DND-41 (cell line): ENCODE measurements around the gene GLT8D1.

Experiments used
- ATAC-seq: fragments of 200-7000 bp; cut with Tn5 transposase; 3 replicates; pipeline ENCODE4 v1.9.1; 2021; ENCODE audit warnings: low read depth; ENCODE audit not compliant: insufficient read depth
- DNase-seq: peaks from one replicate; pipeline ENCODE4 v3.0.0-alpha.2; 2020
- H2AFZ ChIP-seq: 2 replicates; pipeline ENCODE4 v1.6.0; 2012; ENCODE audit warnings: low read depth, low read length
- H3K27ac ChIP-seq: 2 replicates; pipeline ENCODE4 v1.5.1; 2012; ENCODE audit warnings: low read length, inconsistent platforms
- H3K27me3 ChIP-seq: fragments of 200-600 bp; sonication (generic); 2 replicates; pipeline ENCODE4 v1.6.0; 2012; ENCODE audit warnings: low read length, mild to moderate bottlenecking, inconsistent platforms; ENCODE audit not compliant: insufficient read depth, poor library complexity
- H3K36me3 ChIP-seq: 2 replicates; pipeline ENCODE4 v1.5.1; 2012; ENCODE audit warnings: low read length, inconsistent platforms; ENCODE audit not compliant: insufficient read depth
- H3K4me1 ChIP-seq: 2 replicates; pipeline ENCODE4 v1.5.1; 2012; ENCODE audit warnings: mild to moderate bottlenecking, low read length; ENCODE audit not compliant: insufficient read depth
- H3K4me2 ChIP-seq: 2 replicates; pipeline ENCODE4 v1.6.0; 2012; ENCODE audit warnings: mild to moderate bottlenecking, moderate library complexity, low read length, inconsistent platforms; ENCODE audit not compliant: insufficient read depth
- H3K4me3 ChIP-seq, 2 experiments: fragments of 200-600 bp in 1 of 2; shearing (Covaris generic) in 1 of 2; 2 replicates each; pipeline ENCODE4 v1.5.1; 2012 to 2016; ENCODE audit warnings: inconsistent platforms in 2 of 2, low read length in 2 of 2, mild to moderate bottlenecking in 2 of 2, low read depth in 1 of 2, moderate library complexity in 1 of 2
- H3K79me2 ChIP-seq: 2 replicates; pipeline ENCODE4 v1.6.0; 2012; ENCODE audit warnings: low read length, inconsistent platforms; ENCODE audit not compliant: insufficient read depth
- H3K9ac ChIP-seq: 2 replicates; pipeline ENCODE4 v1.6.0; 2012; ENCODE audit warnings: low read depth, mild to moderate bottlenecking, inconsistent platforms, low read length, moderate library complexity
- H3K9me3 ChIP-seq: 2 replicates; pipeline ENCODE4 v1.5.1; 2012; ENCODE audit warnings: low read length, moderate library complexity, mild to moderate bottlenecking, inconsistent platforms; ENCODE audit not compliant: insufficient read depth, severe bottlenecking
- H4K20me1 ChIP-seq: 2 replicates; pipeline ENCODE4 v1.6.0; 2012; ENCODE audit warnings: low read length; ENCODE audit not compliant: insufficient read depth
- EZH2 ChIP-seq: IDR thresholded peaks from 3 replicates; pipeline ENCODE4 v1.6.1; 2012; ENCODE audit warnings: borderline replicate concordance, low read depth, mild to moderate bottlenecking, moderate library complexity, low read length, inconsistent platforms; ENCODE audit not compliant: severe bottlenecking
- TF ChIP-seq, protein P1 (sequence below): IDR thresholded peaks from 2 replicates; pipeline ENCODE4 v1.5.1; 2012; ENCODE audit warnings: borderline replicate concordance, low read length, moderate library complexity, mild to moderate bottlenecking; ENCODE audit not compliant: poor library complexity, severe bottlenecking; ENCODE audit errors: extremely low read depth

GLT8D1 gene

GRCh38 chr3:52715714-52716305, 10.2 kb upstream of the GLT8D1 start:
- Histone ChIP-seq H3K27ac (no peak overlapping the region), H3K4me1 (peaks cover 11% of the 10 kb centered on the region), H3K4me3 (no peak overlapping the region), H3K9me3 (no peaks in the 10 kb centered on the region), H4K20me1 (no peaks in the 10 kb centered on the region), H2AFZ (no peak overlapping the region), H3K79me2 (no peaks in the 10 kb centered on the region), H3K9ac (no peak overlapping the region), H3K4me2 (no peak overlapping the region), H3K27me3 (no peaks in the 10 kb centered on the region), H3K36me3 (peaks cover 26% of the 10 kb centered on the region)
- no peak for TF ChIP-seq EZH2
- TF ChIP-seq, protein P1, sequence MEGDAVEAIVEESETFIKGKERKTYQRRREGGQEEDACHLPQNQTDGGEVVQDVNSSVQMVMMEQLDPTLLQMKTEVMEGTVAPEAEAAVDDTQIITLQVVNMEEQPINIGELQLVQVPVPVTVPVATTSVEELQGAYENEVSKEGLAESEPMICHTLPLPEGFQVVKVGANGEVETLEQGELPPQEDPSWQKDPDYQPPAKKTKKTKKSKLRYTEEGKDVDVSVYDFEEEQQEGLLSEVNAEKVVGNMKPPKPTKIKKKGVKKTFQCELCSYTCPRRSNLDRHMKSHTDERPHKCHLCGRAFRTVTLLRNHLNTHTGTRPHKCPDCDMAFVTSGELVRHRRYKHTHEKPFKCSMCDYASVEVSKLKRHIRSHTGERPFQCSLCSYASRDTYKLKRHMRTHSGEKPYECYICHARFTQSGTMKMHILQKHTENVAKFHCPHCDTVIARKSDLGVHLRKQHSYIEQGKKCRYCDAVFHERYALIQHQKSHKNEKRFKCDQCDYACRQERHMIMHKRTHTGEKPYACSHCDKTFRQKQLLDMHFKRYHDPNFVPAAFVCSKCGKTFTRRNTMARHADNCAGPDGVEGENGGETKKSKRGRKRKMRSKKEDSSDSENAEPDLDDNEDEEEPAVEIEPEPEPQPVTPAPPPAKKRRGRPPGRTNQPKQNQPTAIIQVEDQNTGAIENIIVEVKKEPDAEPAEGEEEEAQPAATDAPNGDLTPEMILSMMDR, result no peak
- no peak for DNase-seq
- ATAC-seq, result no peak

DNA sequence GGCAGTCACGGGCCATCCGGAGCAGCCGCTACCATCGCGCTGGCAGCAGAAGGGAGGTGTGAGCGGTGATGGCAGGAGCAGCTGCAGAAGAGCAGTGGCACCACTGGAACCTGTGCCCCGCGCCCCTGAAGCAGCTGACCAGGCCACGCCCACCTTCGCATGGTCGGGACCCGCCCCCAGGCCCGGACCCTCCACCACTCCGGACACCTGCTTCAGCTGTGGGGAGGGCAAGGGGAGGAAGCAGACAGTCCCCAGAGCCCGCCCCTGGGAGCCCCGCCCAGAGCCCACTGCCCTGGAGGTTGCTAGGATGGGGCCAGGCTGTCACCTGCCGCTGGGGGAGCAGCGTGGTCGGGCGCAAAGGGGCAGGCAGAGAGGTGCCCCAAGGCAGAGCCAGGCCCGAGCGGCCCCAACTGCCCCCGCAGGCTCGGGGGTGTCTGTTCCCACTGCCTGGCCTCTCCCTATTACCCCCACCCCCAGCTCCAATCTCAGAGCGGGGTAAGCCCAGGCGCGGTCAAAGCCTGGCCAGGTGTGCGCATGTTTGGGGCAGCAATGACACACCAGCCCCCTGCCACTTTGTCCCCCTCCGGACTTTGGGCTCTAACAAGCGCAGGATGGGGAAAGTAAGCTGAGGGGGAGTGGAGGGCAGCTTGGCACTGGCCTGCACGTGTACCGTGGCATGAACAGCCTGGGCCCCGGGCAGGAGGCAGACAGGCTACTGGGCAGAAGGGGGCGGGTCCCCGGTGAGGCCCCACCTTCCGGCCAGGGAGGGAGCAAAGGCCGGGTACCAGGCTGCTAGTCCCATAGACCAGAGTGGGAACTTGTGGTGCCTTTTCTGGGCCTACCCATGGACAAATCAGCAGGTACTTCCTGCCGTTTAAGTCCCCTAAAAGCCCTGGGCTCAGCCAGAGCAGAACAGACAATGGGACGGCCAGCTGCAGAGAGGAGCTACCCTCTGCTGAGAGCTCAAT, 9.0 kb upstream of the GLT8D1 start:
- Histone ChIP-seq H3K4me2 (no peak overlapping the region), H3K27me3 (no peaks in the 10 kb centered on the region), H3K36me3 (peaks cover 28% of the 10 kb centered on the region), H3K9me3 (no peaks in the 10 kb centered on the region), H2AFZ (no peak overlapping the region), H4K20me1 (no peaks in the 10 kb centered on the region), H3K4me3 (no peak overlapping the region), H3K4me1 (no peaks in the 10 kb centered on the region), H3K27ac (no peak overlapping the region), H3K9ac (no peak overlapping the region), H3K79me2 (no peaks in the 10 kb centered on the region)
- ATAC-seq (no peak), DNase-seq (no peak)
- no peak for TF ChIP-seq EZH2
- TF ChIP-seq, protein P1, result no peak

DNA sequence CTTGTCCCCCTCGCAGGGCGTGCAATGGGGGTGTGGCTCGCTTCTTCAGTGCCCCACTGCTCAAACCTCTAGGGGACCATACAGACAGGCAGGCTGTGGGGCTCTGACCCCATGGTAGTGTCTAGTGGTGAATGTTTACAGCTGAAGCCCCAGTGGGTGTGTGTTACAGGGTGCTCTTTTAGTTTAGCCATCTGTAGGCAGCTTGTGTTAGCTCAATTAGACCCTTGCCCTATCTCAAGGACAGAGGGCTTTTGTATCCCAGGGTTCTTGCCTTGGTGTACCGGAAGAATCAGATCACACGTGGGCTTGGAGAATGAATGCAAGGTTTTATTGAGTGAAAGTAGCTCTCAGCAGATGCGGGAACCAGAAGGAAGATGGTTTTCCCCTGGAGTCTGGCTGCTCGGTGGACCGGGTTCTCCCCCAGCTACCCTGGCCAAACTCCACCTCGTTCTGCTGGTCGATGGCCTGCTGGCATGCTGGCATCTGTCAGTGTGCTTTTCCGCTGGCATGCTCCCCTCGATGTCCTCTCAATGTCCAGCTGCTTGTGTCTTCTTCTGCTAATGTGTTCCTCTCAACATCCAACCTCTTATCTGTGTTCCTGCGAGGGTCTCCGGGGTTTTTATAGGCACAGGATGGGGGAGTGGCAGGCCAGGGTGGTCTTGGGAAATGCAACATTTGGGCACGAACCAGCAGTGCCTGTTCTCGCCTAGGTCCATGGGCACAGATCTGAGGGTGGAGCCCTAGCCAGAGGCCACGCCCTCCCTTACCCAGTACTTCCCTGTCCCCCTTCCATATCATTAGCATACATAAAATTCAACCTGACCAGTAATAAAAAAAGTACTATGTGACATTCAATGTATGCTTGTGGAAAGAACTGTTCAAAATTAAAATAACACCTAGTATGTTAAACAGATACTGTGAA, 7.0 kb upstream of the GLT8D1 start:
- Histone ChIP-seq H3K9ac (no peak overlapping the region), H3K36me3 (peaks cover 37% of the 10 kb centered on the region), H3K4me2 (no peak overlapping the region), H2AFZ (no peak overlapping the region), H3K4me1 (peaks cover 7% of the 10 kb centered on the region), H3K27ac (no peak overlapping the region), H3K4me3 (no peak overlapping the region), H3K79me2 (peaks cover 7% of the 10 kb centered on the region), H3K27me3 (no peaks in the 10 kb centered on the region), H3K9me3 (no peaks in the 10 kb centered on the region), H4K20me1 (0 out of 2 replicates have a peak, but pooled peaks cover under 1% of the 10 kb centered on the region)
- no peak for TF ChIP-seq EZH2
- TF ChIP-seq, protein P1, result no peak
- DNase-seq (no peak), ATAC-seq (no peak)
